OCI-LY1 (cell line): Measurements from ENCODE around the gene KCTD1.

Source experiments
- H2AFZ ChIP-seq: fragments of 200-600 bp; sonication (generic), shearing (Covaris generic); 2 replicates; pipeline ENCODE4 v1.6.0; 2014; ENCODE audit warnings: antibody characterized with exemption, mild to moderate bottlenecking, low read length
- H3F3A ChIP-seq: fragments of 200-600 bp; sonication (generic), shearing (Covaris generic); 2 replicates; pipeline ENCODE4 v1.6.0; 2014; ENCODE audit warnings: mild to moderate bottlenecking, antibody characterized with exemption, low read length, moderate library complexity; ENCODE audit not compliant: insufficient read depth
- H3K27ac ChIP-seq: fragments of 200-600 bp; sonication (generic); 2 replicates; pipeline ENCODE4 v1.5.1; 2014; ENCODE audit warnings: low read length, mixed run types, mild to moderate bottlenecking, low read depth; ENCODE audit not compliant: poor library complexity, severe bottlenecking
- H3K27me3 ChIP-seq: fragments of 200-600 bp; sonication (generic); 2 replicates; pipeline ENCODE4 v1.6.0; 2014; ENCODE audit warnings: antibody characterized with exemption, mild to moderate bottlenecking, low read length, moderate library complexity; ENCODE audit not compliant: insufficient read depth
- H3K36me3 ChIP-seq: fragments of 200-600 bp; sonication (generic); 2 replicates; pipeline ENCODE4 v1.6.1; 2014; ENCODE audit warnings: mild to moderate bottlenecking, antibody characterized with exemption, low read length, moderate library complexity, mixed read lengths; ENCODE audit not compliant: insufficient read depth
- H3K4me1 ChIP-seq: fragments of 200-600 bp; sonication (generic); 2 replicates; pipeline ENCODE4 v1.5.1; 2014; ENCODE audit warnings: mild to moderate bottlenecking, low read length, moderate library complexity; ENCODE audit not compliant: insufficient read depth, severe bottlenecking
- H3K4me2 ChIP-seq: fragments of 200-600 bp; sonication (generic), shearing (Covaris generic); 2 replicates; pipeline ENCODE4 v1.6.1; 2014; ENCODE audit warnings: low read length
- H3K4me3 ChIP-seq: fragments of 200-600 bp; sonication (generic); 2 replicates; pipeline ENCODE4 v1.5.1; 2014; ENCODE audit warnings: low read length, low read depth, mild to moderate bottlenecking, mixed read lengths; ENCODE audit not compliant: poor library complexity, severe bottlenecking
- H3K79me2 ChIP-seq: fragments of 200-600 bp; shearing (Covaris generic); 2 replicates; pipeline ENCODE4 v1.6.1; 2016; ENCODE audit warnings: mixed run types, low read length, mixed read lengths; ENCODE audit not compliant: insufficient read depth
- H3K9ac ChIP-seq: fragments of 200-600 bp; sonication (generic), shearing (Covaris generic); 2 replicates; pipeline ENCODE4 v1.6.1; 2014; ENCODE audit warnings: mild to moderate bottlenecking, low read length, mixed read lengths
- H3K9me2 ChIP-seq: fragments of 200-600 bp; sonication (generic), shearing (Covaris generic); 2 replicates; pipeline ENCODE4 v1.6.1; 2014; ENCODE audit warnings: low read depth, mild to moderate bottlenecking, low read length, mixed read lengths
- H3K9me3 ChIP-seq: fragments of 200-600 bp; shearing (Covaris generic); 2 replicates; pipeline ENCODE4 v1.6.1; 2014; ENCODE audit warnings: low read length, mixed read lengths
- H4K20me1 ChIP-seq: fragments of 200-600 bp; sonication (generic), shearing (Covaris generic); 2 replicates; pipeline ENCODE4 v1.6.0; 2016; ENCODE audit warnings: mild to moderate bottlenecking, low read length; ENCODE audit not compliant: insufficient read depth
- EZH2 ChIP-seq: fragments of 200-600 bp; sonication (generic), shearing (Covaris generic); IDR thresholded peaks from 2 replicates; pipeline ENCODE4 v1.8.0; 2017; ENCODE audit warnings: borderline replicate concordance, mixed run types, mild to moderate bottlenecking, antibody characterized with exemption, low read length, moderate library complexity, mixed read lengths
- TF ChIP-seq, protein P1 (sequence below): fragments of 200-600 bp; sonication (generic), shearing (Covaris generic); IDR thresholded peaks from 2 replicates; pipeline ENCODE4 v1.5.1; 2017; ENCODE audit warnings: mild to moderate bottlenecking, antibody characterized with exemption, low read length, moderate library complexity, mixed read lengths

KCTD1 gene

DNA sequence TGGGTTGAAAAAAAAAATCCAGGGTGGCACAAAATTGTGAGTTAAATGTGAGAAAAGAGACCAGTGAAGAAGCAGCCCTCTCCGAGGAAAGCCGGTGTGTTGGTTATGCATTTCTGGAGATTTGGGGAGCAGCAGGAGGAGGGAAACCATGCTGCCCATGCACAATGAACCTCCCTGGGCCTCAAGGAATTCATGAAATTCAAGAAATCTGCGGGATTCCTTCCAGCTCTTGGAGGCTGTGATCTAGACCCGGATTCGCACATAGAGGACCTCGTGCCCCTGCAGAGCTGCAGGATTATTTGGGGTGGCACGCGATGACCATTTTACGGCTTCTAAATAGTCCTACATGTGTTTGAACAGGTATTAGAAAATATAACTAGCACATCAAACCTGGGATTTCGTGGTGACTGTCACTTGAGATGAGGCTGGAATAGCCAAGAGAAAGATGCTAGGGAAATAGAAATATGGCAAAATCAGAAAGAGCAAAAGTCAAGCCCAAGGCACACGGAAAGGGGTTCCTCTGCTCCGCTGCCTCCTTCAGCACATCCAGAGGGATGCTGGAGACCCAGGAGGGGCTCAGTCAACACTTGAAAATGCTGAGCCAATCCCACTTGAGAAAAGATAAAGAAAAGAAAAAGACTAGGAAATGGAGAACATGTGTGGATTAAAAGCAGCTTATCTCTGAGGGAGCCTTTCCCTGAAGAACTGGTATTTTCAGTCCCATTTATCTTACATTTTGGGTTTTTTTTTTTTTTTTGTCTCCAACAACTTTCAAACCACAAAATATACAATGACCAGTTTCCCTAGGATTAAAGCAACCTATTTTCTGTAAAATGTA is 22.0 kb downstream of the KCTD1 start:
- H3K27me3 ChIP-seq = no peaks in the 10 kb centered on the region
- H3K4me3 ChIP-seq = no peak overlapping the region
- no peak overlapping the region for H2AFZ ChIP-seq
- no peak overlapping the region for H3K9ac ChIP-seq
- H3K36me3 ChIP-seq = no peaks in the 10 kb centered on the region
- no peak overlapping the region for H3K4me2 ChIP-seq
- TF ChIP-seq, protein P1, sequence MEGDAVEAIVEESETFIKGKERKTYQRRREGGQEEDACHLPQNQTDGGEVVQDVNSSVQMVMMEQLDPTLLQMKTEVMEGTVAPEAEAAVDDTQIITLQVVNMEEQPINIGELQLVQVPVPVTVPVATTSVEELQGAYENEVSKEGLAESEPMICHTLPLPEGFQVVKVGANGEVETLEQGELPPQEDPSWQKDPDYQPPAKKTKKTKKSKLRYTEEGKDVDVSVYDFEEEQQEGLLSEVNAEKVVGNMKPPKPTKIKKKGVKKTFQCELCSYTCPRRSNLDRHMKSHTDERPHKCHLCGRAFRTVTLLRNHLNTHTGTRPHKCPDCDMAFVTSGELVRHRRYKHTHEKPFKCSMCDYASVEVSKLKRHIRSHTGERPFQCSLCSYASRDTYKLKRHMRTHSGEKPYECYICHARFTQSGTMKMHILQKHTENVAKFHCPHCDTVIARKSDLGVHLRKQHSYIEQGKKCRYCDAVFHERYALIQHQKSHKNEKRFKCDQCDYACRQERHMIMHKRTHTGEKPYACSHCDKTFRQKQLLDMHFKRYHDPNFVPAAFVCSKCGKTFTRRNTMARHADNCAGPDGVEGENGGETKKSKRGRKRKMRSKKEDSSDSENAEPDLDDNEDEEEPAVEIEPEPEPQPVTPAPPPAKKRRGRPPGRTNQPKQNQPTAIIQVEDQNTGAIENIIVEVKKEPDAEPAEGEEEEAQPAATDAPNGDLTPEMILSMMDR = no peak
- TF ChIP-seq EZH2 = no peak
- no peaks in the 10 kb centered on the region for H3K79me2 ChIP-seq
- no peak overlapping the region for H3K27ac ChIP-seq
- no peaks in the 10 kb centered on the region for H4K20me1 ChIP-seq
- H3K9me2 ChIP-seq = no peaks in the 10 kb centered on the region
- no peaks in the 10 kb centered on the region for H3K4me1 ChIP-seq
- H3F3A ChIP-seq = no peaks in the 10 kb centered on the region
- H3K9me3 ChIP-seq = no peaks in the 10 kb centered on the region

- Histone ChIP-seq H3K9ac (no peak overlapping the region), H3K27me3 (0 out of 2 replicates have a peak, but pooled peaks cover 4% of the 10 kb centered on the region), H3K36me3 (no peaks in the 10 kb centered on the region), H3K9me3 (no peaks in the 10 kb centered on the region), H3K27ac (no peak overlapping the region), H3K9me2 (no peaks in the 10 kb centered on the region), H3K4me2 (no peak overlapping the region), H3K4me1 (no peaks in the 10 kb centered on the region), H3K79me2 (no peaks in the 10 kb centered on the region), H3K4me3 (no peak overlapping the region), H3F3A (no peaks in the 10 kb centered on the region), H4K20me1 (no peaks in the 10 kb centered on the region), H2AFZ (no peak overlapping the region)
- TF ChIP-seq EZH2 = no peak
Observed at GRCh38 chr18:26524504-26525351, 23.6 kb downstream of the KCTD1 start.

- Histone ChIP-seq H3K27me3 (0 out of 2 replicates have a peak, but pooled peaks cover 4% of the 10 kb centered on the region), H3K36me3 (no peaks in the 10 kb centered on the region), H2AFZ (no peak overlapping the region), H4K20me1 (no peaks in the 10 kb centered on the region), H3K79me2 (no peaks in the 10 kb centered on the region), H3K4me1 (no peaks in the 10 kb centered on the region), H3K9me2 (no peaks in the 10 kb centered on the region), H3K9ac (no peak overlapping the region), H3K27ac (no peak overlapping the region), H3F3A (no peaks in the 10 kb centered on the region), H3K4me3 (no peak overlapping the region), H3K9me3 (no peaks in the 10 kb centered on the region), H3K4me2 (no peak overlapping the region)
- no peak for TF ChIP-seq EZH2
- TF ChIP-seq, protein P1 = no peak
Observed at GRCh38 chr18:26524002-26524401, 24.4 kb downstream of the KCTD1 start.
